Breast epithelium (tissue), 3 donors: ENCODE measurements around the gene WASF3.

ENCODE experiments used
- CTCF ChIP-seq, 3 donors: fragments of 450-650 bp; IDR thresholded peaks; one replicate each; pipeline ENCODE4 v1.5.1; 2016 to 2017; ENCODE audit warnings: antibody characterized with exemption in 3 of 3, mild to moderate bottlenecking in 3 of 3, moderate library complexity in 3 of 3
- POLR2AphosphoS5 ChIP-seq, 3 donors: sonication (generic); formaldehyde crosslinking; IDR thresholded peaks; one replicate each; pipeline ENCODE4 v1.6.1; 2017; ENCODE audit warnings: antibody characterized with exemption in 3 of 3

- no peak for TF ChIP-seq CTCF (IDR thresholded peaks at IDR 0.05)
- no peak for TF ChIP-seq POLR2AphosphoS5 (IDR thresholded peaks at IDR 0.05)
Measured at GRCh38 chr13:26540334-26540733, 17.1 kb upstream of the WASF3 start.
